GM19043 (cell line): ENCODE measurements around the gene CD300E.

Source experiments
- ATAC-seq: cut with Tn5 transposase; IDR thresholded peaks from one replicate; pipeline ENCODE4 v1.9.1; 2021; ENCODE audit warnings: low read depth; ENCODE audit not compliant: unreplicated experiment

The CD300E gene, protein sequence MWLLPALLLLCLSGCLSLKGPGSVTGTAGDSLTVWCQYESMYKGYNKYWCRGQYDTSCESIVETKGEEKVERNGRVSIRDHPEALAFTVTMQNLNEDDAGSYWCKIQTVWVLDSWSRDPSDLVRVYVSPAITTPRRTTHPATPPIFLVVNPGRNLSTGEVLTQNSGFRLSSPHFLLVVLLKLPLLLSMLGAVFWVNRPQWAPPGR

DNA sequence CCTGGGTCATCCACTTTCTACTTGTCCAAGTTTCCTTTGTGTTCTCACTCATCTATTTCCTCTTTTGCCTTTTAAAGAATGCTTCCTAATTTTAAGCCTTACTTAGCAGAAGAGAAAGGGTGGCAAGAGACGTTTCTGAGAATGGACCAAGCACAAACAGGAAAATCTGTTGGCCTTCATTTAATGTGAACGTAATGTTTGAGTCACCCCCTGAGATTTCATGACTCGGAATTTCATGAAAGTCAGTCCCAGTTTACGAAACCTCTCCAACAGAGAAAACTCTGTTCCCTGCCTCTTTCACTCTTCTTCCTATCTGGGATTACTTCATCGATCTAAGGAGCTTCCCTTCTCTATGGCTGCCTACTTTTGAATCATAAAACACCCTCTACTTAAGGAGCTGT is at the start of gene CD300E:
Gene CD300E, minus strand, starts transcription at position 46 of the 401 bp plus-strand sequence. CDS start 117 bp downstream, outside the sequence.
- no peak for ATAC-seq

DNA sequence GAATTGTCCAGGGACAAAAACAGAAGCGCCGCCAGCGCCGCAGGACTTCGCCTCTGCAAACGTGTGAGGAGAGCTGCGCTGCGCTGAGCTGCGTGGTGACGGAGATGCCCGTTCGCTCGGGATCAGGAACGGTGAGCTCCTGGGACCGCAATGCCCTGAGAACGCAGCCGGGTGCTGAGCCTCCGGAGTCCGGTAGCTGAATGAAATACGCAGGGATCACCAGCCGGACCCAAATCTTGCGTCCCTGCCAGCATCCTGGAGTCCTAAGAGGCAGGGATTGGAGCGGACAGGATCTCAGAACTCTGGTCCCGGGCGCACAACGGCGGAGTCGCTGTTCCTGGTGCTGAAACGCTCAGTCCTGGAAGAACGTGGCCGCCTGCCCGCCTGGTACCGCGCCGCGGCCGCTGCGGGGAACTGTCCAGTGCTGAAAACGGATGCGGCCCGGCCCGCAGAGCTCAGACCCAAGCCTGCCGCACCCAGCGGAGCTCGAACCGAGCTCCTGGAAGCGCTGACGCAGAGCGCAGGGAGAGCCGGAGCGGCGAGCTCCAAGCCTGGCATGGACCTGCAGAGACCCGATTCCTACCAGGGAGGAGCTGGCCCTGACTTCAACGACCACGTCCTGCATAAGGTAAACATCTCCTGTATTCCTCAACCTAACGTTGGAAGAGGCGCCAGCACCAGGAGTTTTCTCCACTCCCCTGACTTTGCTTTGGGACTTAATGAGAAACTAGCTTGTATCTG is 47.7 kb upstream of the CD300E start:
- ATAC-seq, result no peak

DNA sequence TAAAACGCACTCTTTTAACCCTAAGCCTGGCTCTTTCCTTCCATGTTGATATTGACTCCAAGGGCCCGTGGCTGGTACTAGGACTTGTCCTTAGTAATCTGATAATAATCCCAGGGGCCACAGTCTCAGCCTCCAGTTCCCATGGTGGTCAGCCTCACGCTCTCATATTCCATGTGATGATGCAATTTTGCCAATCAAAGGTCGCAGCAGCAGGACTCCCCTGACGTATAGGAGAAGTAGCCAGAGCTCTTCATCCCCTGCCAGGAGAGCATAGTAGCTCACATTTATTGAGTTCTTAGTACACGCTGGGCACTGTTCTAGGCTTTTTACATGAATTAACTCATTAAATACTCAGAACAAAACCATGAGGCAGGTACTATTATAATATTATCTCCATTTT is 46.8 kb upstream of the CD300E start:
- ATAC-seq, result no peak

DNA sequence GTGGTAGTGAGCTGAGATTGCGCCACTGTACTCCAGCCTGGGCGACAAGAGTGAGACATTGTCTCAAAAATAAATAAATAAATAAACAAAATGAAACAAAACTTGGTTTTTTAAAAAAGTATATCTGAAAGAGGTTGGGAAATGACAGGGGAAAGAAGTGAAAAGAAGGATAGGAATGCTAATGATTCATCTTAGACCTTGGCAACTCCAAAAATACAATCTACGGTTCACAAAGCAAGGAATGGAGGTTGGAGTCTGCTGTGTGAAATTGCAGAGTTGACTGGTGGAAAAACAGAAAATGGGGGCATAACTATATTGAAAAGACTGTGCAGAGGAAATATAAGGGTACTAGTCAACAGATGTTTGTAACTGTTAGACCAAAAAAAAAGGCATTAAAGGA is 40.0 kb upstream of the CD300E start:
- no peak for ATAC-seq

DNA sequence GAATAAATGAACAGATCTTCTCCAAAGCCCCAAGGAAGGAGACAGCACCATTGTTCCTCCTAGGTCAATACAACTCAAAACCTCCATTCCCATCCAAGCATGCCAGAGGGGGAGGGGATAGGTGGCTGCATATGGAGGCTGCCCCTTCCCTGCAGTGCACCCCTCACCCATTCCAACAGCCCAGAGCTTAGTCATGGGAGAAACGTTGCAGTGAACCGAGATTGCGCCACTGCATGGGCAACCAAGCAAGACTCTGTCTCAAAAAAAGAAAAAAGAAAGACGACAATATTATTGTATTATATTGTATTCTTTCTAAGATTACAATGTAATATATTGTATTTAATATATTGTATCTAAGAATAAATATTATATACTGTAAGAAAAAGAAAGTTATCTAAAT is 36.4 kb upstream of the CD300E start:
- ATAC-seq, result no peak

DNA sequence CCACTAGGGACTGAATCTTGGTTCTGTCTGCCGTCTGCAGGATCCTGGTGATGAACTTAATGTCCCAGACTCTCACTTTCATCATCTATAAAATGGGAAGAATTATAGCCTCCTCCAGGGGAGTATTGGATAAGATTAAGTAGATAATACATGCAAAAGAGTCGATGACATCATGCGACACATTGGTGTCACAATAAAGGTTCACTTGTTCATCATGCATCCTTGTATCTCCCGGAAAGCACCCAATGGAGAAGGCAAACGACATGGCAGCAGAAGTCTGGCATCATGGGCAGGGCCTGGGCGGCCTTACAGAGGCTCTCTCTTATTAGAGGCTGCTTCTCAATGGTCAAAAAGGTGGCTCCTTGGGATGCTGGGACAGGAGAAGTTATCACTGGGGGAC is 35.1 kb upstream of the CD300E start:
- no peak for ATAC-seq

DNA sequence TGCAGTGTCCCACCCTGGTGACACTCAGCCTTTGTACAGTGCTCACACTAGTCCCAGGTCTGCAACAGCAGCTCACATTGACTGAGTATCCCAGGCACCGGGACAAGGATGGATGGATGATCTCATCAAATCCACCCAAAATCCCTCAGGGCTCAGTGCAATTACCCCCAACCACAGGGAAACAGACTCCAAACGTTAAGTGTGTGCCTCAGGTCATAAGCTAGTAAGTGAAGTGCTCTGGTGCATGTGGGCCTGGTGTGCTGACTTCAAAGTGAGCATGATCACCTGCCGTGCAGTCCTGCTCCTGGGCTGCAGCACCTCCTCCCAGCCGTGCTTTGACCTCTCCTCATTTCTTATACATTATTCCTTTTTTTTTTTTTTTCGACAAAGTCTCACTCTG is 31.2 kb upstream of the CD300E start:
- ATAC-seq, result no peak

DNA sequence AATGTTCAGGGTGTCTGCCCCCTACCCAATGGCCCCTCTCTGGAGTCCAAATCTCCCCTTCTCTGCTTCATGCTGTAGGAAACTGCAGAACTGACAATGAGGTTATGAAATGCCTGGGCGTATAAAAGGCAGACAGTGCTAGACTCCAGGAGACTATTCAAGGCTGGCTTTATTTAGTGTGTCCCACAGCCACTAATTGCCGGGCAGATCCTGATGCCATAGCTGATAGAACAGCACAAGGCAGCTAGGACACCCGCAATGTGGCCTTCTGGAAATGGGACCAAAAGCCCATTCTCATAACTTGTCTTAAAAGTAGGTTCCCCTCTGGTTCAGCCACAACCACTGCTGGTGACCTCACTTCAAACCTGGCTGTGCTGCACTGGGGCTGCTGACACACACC is 28.5 kb upstream of the CD300E start:
- ATAC-seq, result no peak

DNA sequence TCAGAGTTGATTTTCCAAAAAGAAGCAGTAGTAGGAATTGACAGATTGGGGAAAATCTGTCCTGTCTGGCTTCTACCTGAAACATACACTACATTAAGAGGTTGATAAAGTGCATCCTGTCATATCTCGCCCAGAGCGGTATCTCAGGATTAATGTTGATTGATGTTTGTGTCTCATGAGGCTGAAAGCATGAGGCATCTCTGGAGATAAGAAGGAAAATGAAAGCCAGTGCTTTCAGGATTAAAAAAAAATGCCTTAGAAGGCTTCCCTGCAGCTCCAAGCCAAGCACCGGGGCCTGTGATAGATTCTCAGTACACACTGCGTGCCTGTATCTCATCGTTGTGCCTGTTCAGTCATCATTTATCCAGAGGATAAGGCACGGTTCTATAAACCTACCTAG is 26.4 kb upstream of the CD300E start:
- no peak for ATAC-seq

DNA sequence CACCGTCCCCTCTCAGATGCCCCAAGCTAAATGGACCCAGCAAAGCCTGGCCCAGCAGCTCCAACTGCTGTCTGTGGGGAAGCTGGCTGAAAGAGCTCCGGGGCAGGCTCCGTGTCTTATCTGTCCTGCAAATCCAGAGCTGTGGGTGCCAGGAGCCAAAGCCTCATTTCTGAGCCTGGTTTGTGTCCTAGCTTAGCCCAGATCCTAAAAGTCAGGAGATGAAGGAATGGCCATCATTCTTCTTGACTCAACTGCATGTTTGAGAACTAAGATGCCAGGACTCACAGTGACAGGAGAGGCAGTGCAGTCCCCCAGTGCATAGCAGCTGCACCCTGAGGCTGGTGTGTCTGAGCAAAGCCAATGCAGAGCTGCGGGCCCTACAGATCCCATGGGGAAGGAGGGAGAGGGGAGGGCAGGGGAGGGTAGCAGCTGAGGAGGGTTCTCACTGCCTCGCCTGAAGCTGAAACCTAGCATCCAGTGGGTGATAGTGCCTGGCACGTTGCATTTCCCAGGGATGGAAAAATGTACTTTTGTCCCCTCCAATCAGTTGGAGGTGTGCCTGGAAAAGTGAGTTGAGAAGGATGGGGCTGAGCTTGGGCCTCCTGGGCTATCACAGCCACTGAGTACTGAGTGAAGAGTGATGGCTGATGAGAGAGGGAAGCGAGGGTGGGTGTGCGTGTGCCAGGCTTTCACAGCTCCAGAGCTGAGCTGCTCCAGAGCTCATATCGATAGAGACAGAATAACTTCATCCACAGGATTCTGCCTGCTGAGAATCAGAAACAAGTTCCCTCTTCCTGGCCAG is 24.5 kb upstream of the CD300E start:
- ATAC-seq, result no peak

DNA sequence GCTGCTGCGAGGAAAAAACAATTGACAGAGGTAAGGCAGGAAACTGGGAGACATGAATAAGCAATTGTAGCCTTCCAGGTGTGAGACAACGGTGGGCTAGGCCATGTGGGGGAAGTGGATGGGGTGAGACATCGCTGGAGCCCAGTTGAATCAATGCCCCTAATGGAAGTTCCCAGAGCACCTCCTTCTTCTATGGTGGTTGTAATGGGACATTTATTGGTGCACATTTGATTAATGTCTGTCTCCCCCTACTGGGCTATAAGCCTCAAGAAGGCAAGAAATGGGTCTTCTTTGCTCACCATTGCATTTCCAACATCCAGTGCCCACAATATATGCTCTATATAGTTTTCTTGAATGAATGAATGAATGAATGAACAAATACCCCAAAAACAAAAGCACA is 22.7 kb upstream of the CD300E start:
- no peak for ATAC-seq

DNA sequence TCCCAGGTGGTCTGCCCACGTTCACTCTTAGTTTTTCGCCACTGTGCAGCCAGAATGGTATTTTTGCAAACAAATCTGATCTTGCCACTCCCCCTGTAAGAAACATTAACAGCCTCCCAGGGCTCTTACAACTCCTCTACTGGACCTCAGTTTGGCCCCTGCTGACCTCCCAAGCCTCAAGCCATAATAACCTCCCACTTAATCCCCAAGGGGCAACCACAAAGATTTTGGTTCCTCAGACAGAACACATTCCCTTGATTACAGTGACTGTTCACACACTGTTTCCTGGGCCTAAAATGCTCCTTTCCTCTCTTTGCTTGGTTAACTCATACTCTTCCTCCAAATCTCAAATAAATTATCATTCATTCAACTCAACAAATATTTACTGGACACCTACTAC is 21.5 kb upstream of the CD300E start:
- ATAC-seq, result no peak

DNA sequence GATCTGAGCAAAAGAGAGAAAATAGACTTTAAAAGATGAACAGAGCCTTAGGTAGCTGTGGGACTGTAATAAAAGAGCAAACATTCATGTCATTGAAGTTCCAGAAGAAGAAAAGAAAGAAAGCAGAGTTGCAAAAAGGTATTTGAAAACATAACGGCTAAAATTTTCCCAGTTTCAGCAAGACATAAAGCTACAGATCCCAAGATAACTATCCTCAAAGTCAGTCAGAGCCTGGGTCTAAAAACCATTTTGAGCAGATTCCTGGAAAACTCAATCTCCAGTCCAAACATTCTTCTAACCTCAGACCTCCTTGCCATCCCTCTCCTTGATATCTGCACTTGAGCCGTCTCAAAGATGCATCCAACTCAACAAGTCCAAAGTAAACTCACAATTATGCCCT is 20.9 kb upstream of the CD300E start:
- no peak for ATAC-seq

DNA sequence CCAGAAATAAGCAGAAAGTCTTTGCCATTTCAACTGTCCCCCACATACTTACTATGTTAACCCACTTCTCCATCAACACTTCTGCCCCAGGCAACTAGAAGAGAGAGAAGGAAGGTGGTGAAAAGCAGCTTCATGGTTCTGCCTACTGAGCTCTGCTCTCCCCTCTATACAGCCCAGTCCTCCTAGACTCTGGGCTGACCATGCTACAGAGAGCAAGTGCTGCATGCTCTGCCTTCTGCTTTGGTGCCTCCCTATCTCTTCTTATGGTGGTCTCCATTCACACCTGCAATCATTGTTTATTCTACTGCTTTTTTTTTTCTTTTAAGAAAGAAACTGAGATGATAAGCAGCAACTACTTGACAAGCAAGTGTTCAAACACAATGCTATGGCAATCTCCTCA is 20.3 kb upstream of the CD300E start:
- ATAC-seq, result no peak

DNA sequence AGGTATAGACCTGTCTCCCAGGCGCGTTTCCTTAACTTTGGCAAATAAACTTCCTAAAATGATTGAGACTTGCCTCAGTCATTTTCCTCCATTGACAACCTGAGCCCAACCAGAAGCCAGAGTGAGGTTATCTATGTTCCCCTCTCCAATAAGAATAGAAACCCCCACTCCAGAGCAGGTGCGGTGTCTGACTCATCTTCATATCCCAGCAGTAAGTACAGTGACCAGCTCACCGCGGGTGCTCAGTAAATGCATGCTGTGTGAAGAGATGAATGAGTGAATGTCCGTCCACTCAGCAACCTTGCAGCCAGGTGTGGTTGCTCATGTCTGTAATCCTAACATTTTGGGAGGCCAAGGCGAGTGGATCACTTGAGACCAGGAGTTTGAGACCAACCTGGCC is 19.5 kb upstream of the CD300E start:
- no peak for ATAC-seq

DNA sequence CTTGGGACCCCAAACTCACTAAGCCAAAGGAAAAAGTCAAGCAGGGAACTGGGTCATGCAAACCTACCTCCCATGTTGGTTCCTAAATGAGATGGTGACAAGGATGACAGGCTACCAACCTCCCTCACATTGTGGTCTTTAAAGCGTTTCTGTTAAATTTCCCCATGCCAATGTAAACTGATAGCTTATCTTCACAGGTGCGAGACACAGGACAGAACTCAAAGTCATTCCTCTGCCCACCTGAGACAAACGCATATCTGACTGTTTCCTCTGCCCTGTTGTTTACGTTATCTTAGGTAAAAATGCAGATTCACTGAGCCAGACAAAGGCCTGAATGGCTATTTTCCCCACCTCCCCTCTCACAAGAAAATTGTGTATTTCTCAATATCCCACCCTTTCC is 19.0 kb upstream of the CD300E start:
- no peak for ATAC-seq

DNA sequence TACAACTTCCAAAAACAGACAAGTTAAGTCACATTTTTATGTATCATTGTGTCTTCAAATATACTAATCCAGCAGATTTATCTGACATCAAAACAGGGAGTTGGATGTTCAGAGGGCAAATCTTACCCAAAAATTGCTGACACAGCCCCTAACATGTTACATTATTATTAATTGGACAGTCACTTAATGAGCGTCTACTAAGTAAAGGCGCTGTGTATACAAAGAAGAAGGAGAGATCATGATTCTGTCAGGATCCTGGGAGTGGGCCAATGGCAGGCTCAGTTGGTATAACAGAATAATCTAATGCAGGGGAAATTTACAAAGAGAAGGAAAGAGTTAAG is 18.4 kb upstream of the CD300E start:
- no peak for ATAC-seq

DNA sequence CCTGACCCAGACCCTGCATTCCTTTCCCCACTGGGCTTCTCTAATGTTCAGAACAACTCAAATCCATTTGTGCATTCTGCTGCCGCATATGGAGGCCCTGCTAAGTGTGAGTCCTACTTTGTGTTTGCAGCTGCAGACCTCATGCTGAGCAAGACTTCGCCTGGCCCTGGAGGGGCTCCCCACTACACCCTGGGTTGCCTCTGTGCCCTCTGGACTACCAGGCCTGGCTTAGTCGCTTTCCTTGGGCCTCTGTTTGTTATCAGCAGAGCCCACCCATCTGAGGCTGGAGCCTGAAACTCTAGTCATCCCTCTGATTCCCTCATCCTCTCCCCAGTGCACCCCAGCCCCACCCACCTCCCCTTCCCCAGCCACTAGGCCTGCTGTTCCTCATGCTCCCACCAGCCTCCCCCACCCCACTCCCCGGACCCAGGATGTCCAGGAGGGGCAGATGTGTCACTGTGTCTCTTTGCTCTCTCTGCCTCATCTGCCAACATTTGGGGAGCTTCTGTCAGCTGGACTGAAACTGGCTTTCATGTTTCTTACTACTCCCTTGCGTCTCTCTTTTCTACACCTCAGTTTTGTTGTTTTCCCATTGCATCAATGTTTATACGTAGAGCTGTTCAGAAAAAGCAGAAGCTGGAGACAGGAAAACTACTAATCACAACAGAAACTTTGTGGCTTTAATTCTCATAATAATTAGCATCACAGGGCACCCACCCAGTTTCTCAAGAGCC is 17.9 kb upstream of the CD300E start:
- ATAC-seq, result no peak

DNA sequence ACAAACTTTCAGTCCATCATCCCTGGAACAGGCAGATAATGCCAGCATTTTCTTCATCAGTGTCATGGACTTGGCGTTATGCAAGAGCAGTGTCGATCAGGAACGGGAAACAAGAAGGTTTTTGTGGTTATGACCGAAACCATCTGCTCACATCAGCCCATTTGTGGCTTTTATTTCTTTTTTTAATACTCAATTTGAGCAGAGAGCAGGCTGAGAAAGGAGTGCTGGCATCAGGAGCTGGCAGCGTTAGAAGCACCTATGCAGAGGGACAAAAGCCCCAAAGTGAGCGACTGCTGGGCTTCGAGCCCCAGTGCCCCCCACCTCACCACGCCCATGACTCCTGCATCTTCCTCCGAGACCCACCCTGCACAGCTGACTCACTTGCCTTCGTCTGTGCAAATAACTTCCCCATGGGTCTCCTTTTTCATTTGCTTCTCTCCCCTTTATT is 16.2 kb upstream of the CD300E start:
- no peak for ATAC-seq

DNA sequence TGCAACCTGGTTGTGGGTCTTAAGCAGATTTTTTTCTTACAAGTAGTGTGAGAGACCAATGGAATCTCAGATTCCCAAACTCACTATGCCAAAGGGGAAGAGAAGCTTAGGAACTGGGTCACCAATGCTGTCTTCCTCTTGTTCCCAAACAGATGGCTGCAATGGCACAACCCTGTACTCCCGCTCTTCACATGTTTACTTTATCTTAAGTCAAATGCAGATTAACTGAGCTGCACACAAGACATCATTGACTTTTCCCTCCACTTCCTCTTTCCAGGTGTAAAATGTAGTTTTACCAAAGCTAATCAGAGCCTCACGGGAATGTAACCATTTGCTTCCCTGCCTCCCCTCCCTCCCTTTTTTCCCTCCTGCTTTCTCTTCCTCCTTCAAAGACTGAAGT is 14.4 kb upstream of the CD300E start:
- ATAC-seq, result no peak

DNA sequence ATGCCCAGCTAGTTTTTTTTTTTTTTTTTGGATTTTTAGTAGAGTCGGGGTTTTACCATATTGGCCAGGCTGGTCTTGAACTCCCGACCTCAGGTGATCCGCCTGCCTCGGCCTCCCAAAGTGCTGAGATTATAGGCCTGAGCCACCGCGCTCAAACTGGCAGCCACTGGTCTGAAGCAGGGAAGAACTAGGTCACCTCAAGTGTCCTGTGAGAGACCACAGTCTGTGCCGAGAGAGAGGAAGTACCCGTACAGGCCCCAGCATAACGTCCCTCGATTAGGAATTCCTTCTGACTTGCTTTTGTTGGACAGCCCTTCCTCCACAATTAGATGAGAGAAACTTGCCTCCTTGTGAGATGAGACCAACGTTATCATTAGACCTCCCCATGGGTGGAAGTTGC is 13.7 kb upstream of the CD300E start:
- no peak for ATAC-seq
